ENCODE measurements around the gene ARPC2.

The ARPC2 gene

DNA sequence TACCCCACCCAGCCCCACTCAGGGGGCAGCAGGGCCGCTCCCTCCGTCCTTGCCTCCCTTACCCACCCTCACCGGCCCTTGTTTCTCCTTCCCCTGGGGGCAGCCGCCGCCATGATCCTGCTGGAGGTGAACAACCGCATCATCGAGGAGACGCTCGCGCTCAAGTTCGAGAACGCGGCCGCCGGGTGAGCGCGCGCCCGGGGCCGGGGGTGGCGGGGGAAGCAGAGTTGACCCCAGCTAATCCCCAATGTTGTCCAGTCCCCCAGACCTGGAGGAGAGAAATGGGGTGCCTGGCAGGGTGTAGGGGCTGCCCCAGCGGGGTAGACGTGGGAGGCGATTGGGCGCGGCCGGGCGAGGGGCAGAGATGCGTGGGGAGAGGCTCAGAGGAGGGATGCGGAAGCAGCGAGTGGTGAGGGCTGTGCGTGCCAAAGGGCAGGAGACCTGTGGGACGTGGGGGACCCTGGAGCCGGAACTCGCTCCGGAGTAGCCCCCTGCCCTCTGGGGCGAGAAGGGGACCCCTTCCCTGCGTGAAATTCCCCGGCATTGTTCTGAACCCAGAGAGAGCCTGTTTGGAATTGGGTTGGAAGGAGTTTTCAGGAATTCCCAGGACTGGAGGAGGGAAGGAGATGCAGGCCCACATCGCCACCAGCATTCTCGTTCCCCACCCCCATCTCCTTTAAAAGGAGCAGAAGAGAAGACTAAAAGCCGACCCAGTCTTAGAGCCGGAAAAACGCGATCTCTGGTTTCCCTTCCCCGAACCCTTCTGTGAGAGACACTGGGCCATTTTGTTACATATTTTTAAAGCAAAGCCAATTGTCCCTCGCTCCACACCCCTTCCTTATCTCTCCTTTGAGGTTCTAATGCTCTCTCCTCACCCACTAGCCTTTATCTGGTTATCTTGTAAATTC, 625 bp downstream of the ARPC2 start:
- DNase-seq (ENCODE audit: low spot score), result peak; percentile 71

DNA sequence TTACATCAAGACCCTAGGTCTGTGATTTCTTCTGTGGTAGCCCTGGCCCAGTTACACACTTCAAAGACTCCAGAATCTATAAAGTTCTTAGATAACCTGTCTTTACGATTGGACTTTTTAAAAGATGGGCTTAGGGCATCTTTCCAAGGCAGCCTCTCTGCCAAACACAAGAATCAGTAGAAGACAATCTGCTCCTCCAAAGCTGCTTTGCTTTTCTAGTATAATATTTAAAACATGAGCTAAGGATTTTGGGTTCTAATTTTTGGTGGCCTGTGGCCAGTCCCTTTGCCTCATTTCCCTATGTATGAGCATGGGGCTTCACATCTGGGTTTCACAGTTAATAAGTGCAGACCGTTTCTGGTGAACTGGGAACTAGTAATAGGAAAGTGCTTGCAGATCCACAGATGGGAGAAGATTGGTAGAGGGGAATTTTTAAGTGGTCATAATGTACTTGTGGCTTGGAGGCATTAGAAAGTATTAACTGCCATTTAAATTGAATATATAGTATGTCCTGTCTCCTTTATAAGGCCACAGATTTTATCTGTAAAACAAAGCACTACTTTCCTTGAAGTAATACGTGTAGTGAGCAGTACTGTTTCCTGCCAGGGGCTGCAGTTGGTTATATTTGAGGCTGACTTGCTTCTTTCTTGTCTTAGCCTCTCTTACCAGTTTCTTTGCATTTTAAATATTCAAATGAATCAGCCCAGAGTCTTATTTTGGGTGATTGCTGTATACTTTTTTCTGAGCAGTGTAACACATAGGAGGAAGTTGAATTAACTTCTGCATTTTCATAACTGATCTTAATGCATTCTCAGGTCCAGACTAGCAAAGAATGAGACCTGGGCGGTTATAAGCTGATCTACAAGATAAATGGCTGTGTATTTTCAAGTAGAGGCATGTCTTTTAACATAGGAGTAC, 1.5 kb downstream of the ARPC2 start:
- DNase-seq (ENCODE audit: low spot score), result no peak

DNA sequence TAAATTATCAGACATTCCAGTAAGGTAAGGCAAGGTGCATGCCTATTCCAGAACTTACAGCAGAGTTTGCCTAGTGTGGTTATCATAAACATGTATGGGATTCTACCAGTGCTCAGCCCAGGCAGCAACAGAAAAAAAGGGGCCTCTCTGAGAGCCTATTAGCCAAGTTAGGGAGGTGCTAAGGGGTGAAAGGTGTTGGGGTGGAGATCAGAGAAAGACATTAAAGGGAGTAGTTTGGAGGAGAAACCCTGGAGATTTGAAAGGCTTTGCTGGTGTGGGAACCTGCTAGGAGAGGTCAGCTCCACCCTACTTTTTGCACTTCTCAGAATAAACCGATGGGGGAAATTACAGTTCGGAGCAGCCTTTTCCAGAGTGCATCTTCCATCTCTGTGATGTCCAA, 2.9 kb downstream of the ARPC2 start:
- DNase-seq (ENCODE audit: low spot score), result no peak

DNA sequence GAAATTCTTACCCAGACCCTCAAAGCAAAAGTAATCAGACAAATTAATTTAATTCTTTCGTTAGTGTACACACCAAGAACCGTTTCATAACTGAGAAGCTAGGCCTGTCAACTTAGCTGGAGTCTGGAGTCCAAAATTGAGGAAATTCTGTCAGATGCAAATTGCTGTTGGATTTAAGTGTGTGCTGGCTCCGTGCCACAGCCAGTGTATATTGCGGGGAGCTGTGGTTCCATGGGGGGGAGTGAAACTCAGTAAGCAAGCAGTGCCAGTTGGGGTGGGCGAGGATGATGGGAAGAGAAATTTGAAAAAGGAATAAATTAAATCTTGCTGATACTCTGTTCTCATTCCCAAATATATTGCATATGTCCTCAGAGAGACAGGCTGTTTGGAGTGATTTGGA, 4.0 kb downstream of the ARPC2 start:
- DNase-seq (ENCODE audit: low spot score), result no peak

DNA sequence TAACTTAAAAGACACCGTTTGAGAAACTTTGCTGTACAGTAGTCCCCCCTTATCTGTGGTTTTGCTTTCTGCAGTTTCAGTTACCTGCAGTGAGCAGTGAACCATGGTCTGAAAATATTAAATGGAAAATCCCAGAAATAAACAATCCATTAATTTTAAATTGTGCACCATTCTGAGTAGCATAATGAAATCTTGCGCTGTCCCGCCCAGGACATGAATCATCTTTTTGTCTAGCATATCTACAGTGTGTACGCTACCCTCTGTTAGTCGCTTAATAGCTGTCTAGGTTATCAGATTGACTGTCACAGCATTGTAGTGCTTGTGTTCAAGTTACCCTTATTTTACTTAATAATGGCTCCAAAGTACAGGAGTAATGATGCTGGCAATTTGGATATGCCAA, 6.1 kb downstream of the ARPC2 start:
- no peak for DNase-seq (ENCODE audit: low spot score)

DNA sequence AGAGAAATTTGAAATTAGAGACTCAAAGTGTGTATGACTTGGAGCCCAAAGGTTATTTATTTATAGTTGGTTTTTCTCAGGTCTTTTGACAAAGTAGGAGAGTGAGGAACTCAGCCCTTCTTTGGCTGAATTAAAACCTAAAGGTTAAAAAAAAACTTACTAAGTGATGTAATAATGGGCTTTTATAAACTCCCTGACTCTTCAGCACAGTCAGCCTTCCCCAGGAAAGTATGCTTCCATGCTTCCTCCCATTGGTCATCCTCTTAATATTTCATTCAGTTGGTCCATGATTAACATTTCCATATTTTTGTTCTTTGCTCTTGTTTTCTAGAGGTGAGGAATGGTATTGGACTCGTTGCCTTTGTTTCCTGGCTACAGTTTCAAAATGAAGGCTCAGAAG, 7.2 kb downstream of the ARPC2 start:
- DNase-seq (ENCODE audit: low spot score), result no peak

DNA sequence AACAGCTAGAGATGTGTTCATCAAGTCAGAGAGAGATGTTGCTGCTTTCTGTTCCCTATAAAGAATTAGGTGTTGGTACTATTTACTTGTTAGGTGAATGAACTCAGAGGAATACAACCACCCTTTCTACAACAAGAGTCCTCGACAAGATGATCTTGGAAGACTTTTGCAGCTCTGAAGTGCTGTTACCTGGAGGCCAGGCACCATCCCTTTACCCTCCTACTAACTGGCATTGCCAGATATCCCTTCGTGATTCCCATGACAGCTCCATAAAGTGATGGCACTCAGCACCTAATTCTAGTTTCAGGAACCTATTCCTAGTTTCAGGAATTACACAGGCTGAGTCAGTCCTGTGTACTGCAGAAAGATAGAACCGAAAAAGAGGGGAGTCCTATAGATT, 9.9 kb downstream of the ARPC2 start:
- no peak for DNase-seq (ENCODE audit: low spot score)

DNA sequence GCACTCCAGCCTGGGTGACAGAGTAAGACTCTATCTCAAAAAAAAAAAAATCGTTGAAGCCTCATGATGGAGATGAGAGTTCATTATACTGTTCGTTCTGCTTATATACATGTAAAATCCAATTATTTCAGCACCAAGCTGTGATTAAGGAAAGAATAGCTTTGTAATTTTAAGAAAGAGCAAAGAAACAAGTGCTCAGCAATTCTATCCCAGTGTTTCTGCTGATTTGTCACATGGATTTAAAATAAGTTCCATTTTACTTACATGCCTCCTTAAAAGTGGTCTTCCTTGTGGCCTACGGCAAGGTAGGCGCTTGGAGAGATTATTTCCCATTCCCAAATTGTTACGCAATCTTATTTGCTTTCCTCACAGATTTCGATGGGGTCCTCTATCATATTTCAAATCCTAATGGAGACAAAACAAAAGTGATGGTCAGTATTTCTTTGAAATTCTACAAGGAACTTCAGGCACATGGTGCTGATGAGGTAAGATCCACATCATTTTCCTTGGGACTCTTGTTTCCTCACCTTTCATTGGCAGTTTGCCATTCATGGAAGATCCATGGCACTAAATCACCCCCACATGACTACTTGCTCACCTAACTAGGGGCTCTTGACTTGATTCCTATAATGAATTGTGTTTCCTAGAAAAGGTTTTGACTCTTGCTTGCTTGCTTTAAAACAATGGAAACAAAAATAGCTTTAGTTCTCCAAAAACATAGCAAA, 11.5 kb downstream of the ARPC2 start:
- DNase-seq (ENCODE audit: low spot score), result no peak

DNA sequence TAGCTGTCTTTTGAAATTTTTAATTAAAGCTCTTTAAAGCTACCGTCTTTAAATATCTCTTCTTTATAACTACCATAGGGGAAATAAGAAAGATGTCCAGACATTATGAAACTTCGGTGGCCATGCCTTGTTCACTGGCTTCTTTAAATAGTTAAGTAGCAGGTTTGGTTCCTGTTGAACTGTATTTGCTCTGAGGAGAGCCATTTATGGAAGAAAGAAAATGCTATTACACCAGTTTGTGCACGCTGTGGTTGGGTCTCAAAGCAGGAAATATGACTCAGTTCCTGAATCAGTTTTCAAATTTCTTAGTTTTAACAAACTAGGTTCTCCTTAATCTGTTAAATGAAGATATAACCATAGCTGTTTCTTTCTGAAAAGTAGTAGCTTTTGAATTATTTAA, 12.2 kb downstream of the ARPC2 start:
- DNase-seq (ENCODE audit: low spot score), result no peak

DNA sequence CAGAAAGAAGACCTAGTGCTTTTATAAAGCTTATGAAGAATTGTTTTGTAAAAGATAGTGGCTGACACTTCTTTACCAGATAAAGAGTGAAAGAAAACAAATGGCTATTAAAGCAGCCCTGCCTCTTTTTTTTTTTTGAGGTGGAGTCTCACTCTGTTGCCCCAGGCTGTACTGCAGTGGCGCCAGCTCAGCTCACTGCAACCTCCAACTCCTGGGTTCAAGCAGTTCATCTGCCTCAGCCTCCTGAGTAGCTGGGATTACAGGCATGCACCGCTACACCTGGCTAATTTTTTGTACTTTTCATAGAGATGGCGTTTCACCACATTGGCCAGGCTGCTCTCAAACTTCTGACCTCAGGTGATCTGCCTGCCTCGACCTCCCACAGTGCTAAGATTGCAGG, 12.9 kb downstream of the ARPC2 start:
- no peak for DNase-seq (ENCODE audit: low spot score)

DNA sequence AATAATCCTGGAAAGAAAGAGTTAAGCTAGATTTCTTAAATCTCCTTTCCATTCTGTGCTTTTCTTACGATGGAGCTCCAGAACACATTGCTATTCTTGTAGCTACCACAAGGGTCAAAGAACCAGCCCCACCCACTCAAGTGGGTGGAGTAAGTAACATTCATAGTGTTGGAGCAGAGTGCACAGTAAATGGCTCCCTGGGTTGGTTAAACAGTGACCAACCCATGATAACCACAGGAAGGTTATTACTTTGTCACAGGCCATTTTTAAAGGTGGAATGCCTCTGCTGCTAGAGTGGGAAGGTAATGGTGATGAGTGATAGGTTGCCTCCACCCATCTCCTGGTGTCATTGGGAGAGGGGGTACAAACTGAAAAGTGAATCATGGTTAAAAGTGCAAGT, 13.9 kb downstream of the ARPC2 start:
- DNase-seq (ENCODE audit: low spot score), result peak; percentile 34

DNA sequence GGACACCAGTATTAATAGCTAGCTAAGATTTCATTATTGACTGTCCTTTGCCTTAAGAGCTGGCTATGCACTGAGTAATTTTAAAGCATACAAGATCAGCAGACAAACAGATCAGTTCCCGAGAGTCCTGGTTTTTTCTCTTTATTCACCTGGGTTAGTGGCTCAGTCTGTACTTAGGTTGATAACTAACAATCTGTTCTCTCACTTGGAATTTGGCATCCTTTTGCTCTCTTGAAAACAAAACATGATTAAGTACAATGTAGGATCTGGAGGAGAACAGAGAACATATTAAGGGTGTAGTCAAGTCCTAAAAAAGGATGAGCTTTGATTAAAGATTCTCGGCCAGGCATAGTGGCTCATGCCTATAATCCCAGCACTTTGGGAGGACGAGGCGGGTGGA, 16.6 kb downstream of the ARPC2 start:
- DNase-seq (ENCODE audit: low spot score), result no peak

DNA sequence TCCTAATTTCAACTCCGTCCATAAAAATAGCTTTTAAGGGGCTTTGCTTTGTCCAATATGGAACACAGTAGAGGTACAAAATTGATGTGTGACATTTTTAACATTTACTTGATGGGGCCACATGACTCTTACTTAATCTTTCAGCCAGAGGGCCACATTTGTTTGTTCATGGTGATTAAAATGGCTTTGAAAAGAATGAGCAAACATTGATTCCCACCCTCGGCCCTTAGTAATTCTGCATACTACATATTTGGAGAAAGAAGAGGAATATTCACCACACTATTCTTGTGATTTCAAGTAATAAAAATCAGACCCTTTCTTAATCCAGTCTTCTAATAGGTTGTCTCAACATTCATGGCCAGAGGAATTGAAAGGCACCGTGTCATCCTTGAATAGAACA, 17.5 kb downstream of the ARPC2 start:
- DNase-seq (ENCODE audit: low spot score), result no peak

DNA sequence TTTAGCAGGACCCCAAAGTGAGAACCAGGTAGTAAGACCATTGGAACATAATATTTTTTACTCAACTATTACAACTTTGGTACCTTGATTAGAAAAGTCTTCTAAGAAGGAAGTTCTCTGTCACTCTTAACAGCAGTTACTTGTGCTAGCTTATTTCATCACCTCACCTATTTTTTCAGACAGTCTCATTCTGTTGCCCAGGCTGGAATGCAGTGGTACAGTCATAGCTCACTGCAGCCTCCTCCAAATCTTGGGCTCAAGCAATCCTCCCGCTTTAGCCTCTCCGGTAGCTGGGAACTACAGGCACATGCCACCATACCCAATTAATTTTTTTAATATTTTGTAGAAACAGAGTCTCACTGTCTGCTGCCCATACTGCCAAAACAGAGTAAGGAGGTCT, 18.0 kb downstream of the ARPC2 start:
- DNase-seq (ENCODE audit: low spot score), result no peak

DNA sequence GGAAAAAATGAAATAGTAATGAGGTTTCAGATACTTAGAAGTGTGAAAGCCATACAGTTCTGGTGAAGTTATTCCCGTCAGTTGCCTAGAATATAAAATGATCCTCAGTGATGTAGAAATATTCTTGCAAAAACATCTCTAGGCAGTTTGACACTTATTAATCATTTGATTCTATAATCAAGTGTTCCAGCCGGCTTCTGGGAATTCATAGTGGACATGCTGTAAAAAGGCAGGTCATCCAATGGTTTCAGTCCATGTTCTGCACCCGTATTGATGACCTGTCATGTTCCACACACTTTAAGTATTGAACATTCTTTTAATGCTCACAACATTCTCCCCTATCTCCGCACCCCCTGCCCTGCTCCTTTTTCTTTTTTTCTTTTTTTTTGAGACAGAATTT, 19.8 kb downstream of the ARPC2 start:
- DNase-seq (ENCODE audit: low spot score), result no peak

DNA sequence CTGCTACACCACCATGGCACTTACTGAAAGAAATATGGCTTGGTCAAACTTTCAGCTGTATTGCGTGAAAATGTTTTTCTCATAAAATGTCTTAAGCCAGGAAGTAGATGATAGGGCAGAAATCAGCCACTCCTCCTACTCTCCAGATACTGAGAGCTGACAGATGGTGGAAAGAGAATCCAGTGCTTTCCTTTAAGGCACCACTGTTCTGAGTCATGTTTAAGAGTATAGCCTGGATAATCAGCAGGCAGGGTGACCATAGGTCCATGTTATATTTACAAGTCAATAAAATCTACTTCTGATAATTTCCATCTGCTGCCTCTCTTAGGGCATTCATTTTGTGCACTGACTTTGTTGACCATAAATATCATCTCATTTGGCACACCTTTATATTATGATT, 21.9 kb downstream of the ARPC2 start:
- no peak for DNase-seq (ENCODE audit: low spot score)

DNA sequence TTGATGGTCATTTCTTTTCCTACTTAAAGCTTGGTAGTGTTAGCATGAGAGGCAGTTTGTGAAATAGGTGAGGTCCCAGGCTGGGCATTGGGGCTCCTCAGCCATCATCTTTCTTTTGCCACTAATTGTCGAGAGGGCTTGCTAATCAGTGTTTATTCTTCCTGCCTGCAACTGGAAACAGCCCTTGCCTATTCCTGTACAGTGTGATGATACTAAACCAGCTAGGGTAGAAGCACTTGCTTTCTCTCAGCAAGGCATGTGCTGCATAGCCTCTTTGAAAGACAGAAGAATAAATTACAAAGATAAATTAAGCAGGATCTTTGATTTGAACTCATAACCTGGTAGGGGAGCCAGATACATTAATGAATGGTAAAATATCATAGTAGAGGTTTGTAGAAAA, 27.2 kb downstream of the ARPC2 start:
- no peak for DNase-seq (ENCODE audit: low spot score)

DNA sequence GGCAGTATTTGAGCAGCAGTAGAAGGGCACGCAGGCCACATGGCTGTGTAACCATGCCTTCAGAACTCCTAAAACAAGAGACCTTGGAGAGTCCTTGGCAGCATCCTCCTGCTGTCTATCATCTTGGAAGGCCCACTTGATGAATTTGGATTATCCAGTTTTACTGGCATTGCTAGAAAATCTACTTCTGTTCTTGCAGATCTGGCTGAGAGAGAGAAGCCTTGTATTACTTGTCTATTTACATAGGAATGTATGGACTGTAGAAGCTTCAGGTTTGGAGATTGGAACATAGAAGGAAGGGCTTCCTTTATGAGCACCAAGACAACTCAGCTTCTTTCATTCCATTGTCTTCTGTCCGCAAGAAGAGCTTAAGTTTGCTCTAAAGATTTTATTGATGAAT, 27.7 kb downstream of the ARPC2 start:
- no peak for DNase-seq (ENCODE audit: low spot score)

DNA sequence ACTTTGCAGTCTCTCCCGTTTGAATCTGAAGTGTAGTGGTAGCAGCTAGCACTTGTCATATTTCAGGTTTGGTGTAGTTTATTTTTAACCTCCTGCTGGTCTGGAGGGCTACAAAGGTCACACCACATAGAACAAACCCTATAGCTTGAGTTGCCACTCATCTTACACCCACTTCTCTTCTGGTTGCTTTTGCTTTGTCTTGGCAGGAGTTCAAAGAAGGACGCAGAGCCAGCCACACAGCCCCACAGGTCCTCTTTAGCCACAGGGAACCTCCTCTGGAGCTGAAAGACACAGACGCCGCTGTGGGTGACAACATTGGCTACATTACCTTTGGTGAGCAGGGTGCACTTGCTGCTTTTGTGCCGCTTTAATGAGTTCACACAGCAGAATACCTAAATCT, 28.2 kb downstream of the ARPC2 start:
- no peak for DNase-seq (ENCODE audit: low spot score)

DNA sequence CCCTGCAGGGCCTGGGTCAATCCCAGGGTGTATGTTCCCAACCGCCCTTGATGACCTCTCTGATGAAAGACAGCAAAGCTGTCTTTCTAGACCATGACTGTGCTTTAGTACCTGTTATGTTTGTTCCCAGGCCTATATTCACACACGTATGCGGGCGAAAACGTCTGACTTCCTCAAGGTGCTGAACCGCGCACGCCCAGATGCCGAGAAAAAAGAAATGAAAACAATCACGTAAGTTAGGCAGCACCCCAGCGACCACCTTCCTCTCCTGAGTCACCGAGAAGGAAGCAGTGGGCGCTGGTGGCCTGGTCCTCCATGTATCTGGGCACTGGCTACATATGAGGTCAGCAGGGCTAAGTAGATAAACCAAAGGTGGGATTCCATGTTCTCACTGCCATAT, 32.7 kb downstream of the ARPC2 start:
- DNase-seq (ENCODE audit: low spot score), result no peak

DNA sequence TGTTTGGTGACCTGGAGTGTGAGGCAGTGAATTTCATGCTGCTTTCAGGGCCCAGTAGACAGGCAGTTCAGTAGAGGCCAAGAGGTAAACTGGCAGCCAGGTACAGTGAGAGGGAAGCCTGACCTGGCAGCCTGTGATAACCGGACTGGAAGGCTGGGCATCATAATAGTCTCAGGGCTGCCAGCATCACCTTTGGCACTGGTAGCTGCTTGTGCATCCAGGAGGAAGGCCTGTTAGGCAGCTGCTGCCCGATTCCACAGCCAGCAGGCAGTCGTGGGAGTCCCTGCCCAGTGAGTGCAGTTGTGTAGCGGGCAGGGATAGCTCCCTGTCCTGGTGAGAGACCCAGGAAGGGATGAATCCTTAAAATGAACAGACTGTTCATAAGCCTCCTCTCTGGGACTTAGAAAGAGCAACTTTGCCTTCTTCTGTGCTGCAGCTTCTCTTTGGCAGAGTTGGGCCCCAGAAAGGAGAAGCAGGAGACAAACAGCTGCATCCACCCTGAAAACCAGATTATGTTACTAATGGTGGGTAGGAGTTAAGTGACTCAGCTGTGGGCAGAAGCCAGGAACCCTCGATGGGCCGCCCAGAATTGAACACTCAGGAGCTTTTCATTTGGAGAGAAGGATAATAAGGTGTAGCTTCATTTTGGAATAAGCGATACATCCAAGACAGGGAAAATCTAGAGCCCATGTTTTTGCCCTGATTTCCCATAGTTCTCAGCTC, 35.7 kb downstream of the ARPC2 start:
- no peak for DNase-seq (ENCODE audit: low spot score)

DNA sequence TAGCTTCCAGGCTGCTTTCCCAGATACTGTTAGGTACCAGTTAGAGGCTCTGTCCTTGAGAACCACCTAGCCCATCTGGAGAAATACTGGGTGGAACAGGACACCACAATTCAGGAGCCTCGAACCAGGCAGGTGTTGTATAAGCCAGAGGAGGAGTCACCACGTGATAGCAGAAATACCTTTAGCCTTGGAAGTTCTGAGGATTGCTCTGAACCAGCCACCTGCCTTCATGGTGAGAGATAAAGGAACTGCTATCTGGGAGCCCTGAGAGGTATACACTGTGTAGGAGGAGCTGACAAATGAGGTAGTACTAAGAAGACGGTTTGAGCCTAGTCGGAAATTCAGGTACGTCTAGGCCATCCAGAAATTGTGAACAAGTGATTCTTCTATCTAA, 36.2 kb downstream of the ARPC2 start:
- no peak for DNase-seq (ENCODE audit: low spot score)

Measured in iPS-NIHi11 (cell line).